ENCODE measurements around the gene TRIM14. TPM values are rescaled to one million over a fixed set of nuclear protein-coding genes. Genes with fewer than 3 reads are reported as not detected.

The TRIM14 gene
- total and polyA plus RNA-seq, 2 donors (not counting 1 experiment from before 2014, with no cell fraction given) = 22.5 to 23.9 TPM

GRCh38 chr9:98140503-98140902 lies 21.5 kb upstream of the TRIM14 start:
- Histone ChIP-seq H3K27ac (ENCODE audit: low read length in 2 of 2) (no peak overlapping the region), H3K9me3 (ENCODE audit: control extremely low read depth in 1 of 3, control insufficient read depth in 2 of 3, insufficient read depth in 1 of 3, low read length in 2 of 3) (no peaks in the 10 kb centered on the region), H3K4me1 (ENCODE audit: control insufficient read depth in 2 of 2, insufficient read depth in 2 of 2, low read length in 2 of 2) (no peaks in the 10 kb centered on the region), H4K20me1 (ENCODE audit: control insufficient read depth, insufficient read depth, low read length, poor library complexity, severe bottlenecking) (no peaks in the 10 kb centered on the region), H3K9ac (ENCODE audit: low read length) (no peak overlapping the region), H3K36me3 (replicated peaks in 1 of 2; ENCODE audit: control extremely low read depth in 1 of 2, control insufficient read depth in 1 of 2, extremely low read depth in 1 of 2, insufficient read depth in 2 of 2, low read length in 1 of 2) (no peaks in the 10 kb centered on the region), H3K4me3 (ENCODE audit: control extremely low read depth in 1 of 5, extremely low read depth in 1 of 5, insufficient read depth in 1 of 5, low read depth in 2 of 5, low read length in 4 of 5) (no peak overlapping the region), H2AFZ (ENCODE audit: insufficient read depth, low read depth, low read length, poor library complexity, severe bottlenecking) (no peak overlapping the region), H3K4me2 (replicated peaks; ENCODE audit: low read depth, low read length, poor library complexity, severe bottlenecking) (no peak overlapping the region), H3K79me2 (ENCODE audit: control insufficient read depth, insufficient read depth, low read length) (no peaks in the 10 kb centered on the region), H3K27me3 (replicated peaks in 1 of 4; ENCODE audit: control extremely low read depth in 1 of 4, control insufficient read depth in 3 of 4, insufficient read depth in 4 of 4, low read length in 3 of 4) (no peaks in the 10 kb centered on the region)
- 100% methylated on average over 2 of the region's 5 CpGs for WGBS (ENCODE audit: insufficient coverage)
- Mint-ChIP-seq H3K4me1 (no peaks in the 10 kb centered on the region), H3K4me3 (no peak overlapping the region), H3K27ac (no peak overlapping the region), H3K27me3 (no peaks in the 10 kb centered on the region), H3K9me3 (ENCODE audit: insufficient read depth) (no peaks in the 10 kb centered on the region)
- ATAC-seq (ENCODE audit: low read depth) = no peak
- intact Hi-C loops (cut with micrococcal nuclease) = no loop called here
- CTCF ChIA-PET = no interaction called here
- no peak for TF ChIP-seq EZH2 (IDR thresholded peaks at IDR 0.05; ENCODE audit: borderline replicate concordance, insufficient read depth, low read depth, low read length, poor library complexity, severe bottlenecking)
- no peak for TF ChIP-seq CTCF (IDR thresholded peaks at IDR 0.05)
- POLR2A ChIA-PET = no interaction called here
- DNase-seq = no peak

GRCh38 chr9:98136489-98136888 lies 17.5 kb upstream of the TRIM14 start:
- H4K20me1 ChIP-seq (ENCODE audit: control insufficient read depth, insufficient read depth, low read length, poor library complexity, severe bottlenecking) = no peaks in the 10 kb centered on the region
- peaks cover 0 to 6% of the 10 kb centered on the region in 2 donors for H3K4me1 ChIP-seq (ENCODE audit: control insufficient read depth in 2 of 2, insufficient read depth in 2 of 2, low read length in 2 of 2)
- H2AFZ ChIP-seq (ENCODE audit: insufficient read depth, low read depth, low read length, poor library complexity, severe bottlenecking) = no peak overlapping the region
- CTCF ChIA-PET = interaction anchor here (0.7 kb wide), 1 partner anchor 33 kb away, joined by 3 read pairs; no protein-coding TSS in a partner anchor
- ATAC-seq (ENCODE audit: low read depth) (no peak), DNase-seq (no peak)
- no peak overlapping the region for H3K27ac Mint-ChIP-seq
- H3K9me3 Mint-ChIP-seq (ENCODE audit: insufficient read depth) = no peaks in the 10 kb centered on the region
- POLR2A ChIA-PET = no interaction called here
- intact Hi-C loops (cut with micrococcal nuclease) = no loop called here
- no peak overlapping the region for H3K9ac ChIP-seq (ENCODE audit: low read length)
- peaks cover 10% of the 10 kb centered on the region for H3K4me1 Mint-ChIP-seq
- H3K4me2 ChIP-seq (replicated peaks; ENCODE audit: low read depth, low read length, poor library complexity, severe bottlenecking) = no peak overlapping the region
- no peaks in the 10 kb centered on the region for H3K9me3 ChIP-seq (ENCODE audit: control extremely low read depth in 1 of 3, control insufficient read depth in 2 of 3, insufficient read depth in 1 of 3, low read length in 2 of 3)
- no peak for TF ChIP-seq CTCF (IDR thresholded peaks at IDR 0.05)
- H3K27me3 Mint-ChIP-seq = no peaks in the 10 kb centered on the region
- H3K4me3 Mint-ChIP-seq = no peak overlapping the region
- H3K36me3 ChIP-seq (replicated peaks in 1 of 2; ENCODE audit: control extremely low read depth in 1 of 2, control insufficient read depth in 1 of 2, extremely low read depth in 1 of 2, insufficient read depth in 2 of 2, low read length in 1 of 2) = no peaks in the 10 kb centered on the region
- H3K27ac ChIP-seq (ENCODE audit: low read length in 2 of 2) = no peak overlapping the region
- no peaks in the 10 kb centered on the region for H3K27me3 ChIP-seq (replicated peaks in 1 of 4; ENCODE audit: control extremely low read depth in 1 of 4, control insufficient read depth in 3 of 4, insufficient read depth in 4 of 4, low read length in 3 of 4)
- H3K4me3 ChIP-seq (ENCODE audit: control extremely low read depth in 1 of 5, extremely low read depth in 1 of 5, insufficient read depth in 1 of 5, low read depth in 2 of 5, low read length in 4 of 5) = no peak overlapping the region
- no peaks in the 10 kb centered on the region for H3K79me2 ChIP-seq (ENCODE audit: control insufficient read depth, insufficient read depth, low read length)

All from B cell (primary cell).